NOMO-1 (cell line): Measurements from ENCODE around the gene CARNS1.
"Not testable (repeated sequence)": the region's sequence is repeated elsewhere in the genome, so short reads cannot be mapped to it uniquely, and the experiment has no call there.

Experiments
- DNase-seq, 2 experiments: peaks; one replicate each; lab custom pipeline; 2025; ENCODE audit not compliant: unreplicated experiment in 2 of 2; lab: John Stamatoyannopoulos, UW

The CARNS1 gene

DNA sequence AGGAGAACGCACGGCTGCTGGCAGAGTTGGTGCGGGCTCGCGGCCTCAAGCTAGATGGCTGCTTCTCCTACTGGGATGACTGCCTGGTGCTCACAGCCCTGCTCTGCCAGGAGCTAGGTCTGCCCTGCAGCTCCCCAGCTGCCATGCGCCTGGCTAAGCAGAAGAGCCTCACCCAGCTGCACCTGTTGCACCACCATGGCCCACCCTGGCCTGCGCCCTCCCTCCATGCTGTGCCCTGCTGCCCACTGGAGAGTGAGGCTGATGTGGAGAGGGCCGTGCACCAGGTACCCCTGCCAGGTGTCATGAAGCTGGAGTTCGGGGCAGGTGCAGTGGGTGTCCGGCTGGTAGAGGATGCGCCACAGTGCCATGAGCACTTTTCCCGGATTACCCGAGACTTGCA is 8.0 kb downstream of the CARNS1 start:
- no peak for DNase-seq

DNA sequence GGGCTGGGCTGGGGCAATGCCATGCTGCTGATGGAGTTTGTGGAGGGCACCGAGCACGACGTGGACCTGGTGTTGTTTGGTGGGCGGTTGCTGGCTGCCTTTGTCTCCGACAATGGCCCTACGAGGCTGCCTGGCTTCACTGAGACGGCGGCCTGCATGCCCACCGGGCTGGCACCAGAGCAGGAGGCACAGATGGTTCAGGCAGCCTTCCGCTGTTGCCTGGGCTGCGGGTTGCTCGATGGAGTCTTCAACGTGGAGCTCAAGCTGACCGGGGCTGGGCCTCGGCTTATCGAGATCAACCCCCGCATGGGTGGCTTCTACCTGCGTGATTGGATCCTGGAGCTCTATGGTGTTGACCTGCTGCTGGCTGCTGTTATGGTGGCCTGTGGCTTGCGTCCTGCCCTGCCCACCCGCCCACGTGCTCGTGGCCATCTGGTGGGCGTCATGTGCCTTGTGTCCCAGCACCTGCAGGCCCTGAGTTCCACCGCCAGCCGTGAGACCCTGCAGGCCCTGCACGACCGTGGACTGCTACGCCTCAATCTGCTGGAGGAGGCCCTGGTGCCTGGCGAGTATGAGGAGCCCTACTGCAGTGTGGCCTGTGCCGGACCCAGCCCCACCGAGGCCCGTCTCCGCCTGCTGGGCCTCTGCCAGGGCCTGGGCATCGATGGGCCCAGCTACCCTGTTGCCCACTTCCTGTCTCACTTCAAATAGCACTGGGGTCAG is 8.6 kb downstream of the CARNS1 start:
- no peak for DNase-seq

DNA sequence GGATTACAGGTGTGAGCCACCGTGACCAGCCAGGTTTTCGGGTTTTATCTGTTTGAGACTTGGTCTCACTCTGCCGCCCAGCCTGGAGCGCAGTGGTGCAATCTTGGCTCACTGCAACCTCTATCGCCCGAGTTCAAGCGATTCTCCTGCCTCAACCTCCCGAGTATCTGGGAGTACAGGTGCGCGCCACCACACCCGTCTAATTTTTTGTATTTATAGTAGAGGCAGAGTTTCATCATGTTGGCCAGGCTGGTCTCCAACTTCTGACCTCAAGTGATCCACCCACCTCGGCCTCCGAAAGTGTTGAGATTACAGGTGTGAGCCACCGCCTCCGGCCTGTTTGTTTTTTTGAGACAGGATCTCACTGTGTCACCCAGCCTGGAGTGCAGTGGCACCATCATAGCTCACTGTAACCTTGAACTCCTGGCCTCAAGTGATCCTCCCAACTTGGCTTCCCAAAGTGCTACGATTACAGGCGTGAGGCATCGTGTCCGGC is 11.9 kb downstream of the CARNS1 start:
- DNase-seq, result not testable (repeated sequence)

DNA sequence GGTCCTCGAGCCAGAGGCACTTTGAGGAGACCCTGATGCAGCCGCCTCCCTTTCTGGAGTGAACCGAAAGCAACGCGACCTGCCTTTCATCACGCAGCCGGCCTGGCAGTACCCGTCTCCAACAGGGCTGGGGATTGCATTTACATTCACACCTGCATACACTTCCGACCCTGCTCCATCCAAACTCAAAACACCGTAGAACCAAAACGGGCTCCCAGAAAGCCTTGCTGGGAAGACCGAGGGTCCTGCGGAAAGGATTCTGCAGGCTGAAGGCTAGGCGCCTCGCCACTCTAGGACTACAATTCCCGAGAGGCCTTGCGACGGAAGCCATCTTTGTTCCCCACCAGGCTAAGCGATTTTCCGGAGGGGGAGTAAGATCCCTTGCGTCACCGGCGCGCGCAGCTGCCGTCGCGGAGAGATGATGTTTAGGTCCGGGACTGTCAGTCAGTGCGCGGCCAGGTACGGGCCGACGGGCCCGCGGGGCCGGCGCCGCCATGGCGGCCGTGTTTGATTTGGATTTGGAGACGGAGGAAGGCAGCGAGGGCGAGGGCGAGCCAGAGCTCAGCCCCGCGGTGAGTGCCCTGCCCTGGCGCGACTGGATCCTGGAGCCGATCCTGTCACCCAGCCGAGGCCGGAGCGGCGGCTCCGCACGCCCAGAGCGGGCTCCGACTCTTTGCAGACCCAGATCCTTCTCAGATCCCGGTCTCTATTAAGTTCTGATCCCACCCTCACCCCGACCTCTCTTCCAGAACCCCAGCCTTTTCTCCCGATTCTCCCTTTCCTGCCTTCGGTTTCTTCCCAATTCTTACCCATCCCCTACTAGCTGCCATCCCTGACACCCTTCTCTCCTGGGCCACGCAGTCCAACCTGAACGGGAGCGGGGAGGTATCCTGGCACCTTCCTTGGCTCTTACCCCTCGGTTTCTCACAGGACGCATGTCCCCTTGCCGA is 12.8 kb downstream of the CARNS1 start, which contains the start of gene RPS6KB2:
Gene RPS6KB2 (plus strand): TSS at position 443 of the 950 bp plus-strand sequence. CDS start 52 bp downstream, at position 495.
- peak; percentile 95 to 97 for DNase-seq

DNA sequence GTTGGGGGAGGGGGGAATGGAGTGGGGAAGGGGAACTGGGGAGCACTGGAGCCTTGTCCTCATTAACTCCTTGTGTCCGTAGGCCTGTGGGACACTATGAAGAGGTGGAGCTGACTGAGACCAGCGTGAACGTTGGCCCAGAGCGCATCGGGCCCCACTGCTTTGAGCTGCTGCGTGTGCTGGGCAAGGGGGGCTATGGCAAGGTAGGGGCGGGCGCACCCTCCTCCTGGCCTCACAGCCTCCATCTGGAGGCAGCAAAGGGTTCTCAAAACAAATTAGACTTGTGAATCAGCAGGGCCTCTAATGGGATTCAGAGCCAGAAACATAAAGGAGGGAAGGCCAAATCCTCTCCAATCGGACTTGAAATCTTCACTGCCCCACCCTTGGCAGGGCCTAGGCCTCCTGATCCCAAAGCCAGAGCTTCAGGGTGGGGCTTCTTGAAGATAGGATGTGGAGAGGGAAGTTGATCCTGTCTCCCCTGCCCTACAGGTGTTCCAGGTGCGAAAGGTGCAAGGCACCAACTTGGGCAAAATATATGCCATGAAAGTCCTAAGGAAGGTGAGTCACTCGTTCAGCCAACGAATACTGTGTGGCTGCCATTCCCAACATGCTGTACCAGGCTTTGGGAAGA is 13.7 kb downstream of the CARNS1 start:
- no peak for DNase-seq

DNA sequence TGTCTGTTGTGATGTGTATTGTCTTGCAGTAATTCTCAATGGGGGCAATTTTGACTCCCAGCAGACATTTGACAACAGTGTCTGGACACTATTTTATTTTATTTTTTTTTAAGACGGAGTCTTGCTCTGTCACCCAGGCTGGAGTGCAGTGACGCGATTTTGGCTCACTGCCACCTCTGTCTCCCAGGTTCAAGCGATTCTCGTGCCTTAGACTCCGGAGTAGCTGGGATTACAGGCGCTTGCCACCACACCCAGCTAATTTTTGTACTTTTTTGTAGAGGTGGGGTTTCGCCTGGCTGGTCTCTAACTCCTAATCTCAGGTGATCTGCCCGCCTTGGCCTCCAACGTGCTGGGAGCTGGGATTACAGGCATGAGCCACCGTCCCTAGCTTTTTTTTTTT is 14.2 kb downstream of the CARNS1 start:
- no peak for DNase-seq

DNA sequence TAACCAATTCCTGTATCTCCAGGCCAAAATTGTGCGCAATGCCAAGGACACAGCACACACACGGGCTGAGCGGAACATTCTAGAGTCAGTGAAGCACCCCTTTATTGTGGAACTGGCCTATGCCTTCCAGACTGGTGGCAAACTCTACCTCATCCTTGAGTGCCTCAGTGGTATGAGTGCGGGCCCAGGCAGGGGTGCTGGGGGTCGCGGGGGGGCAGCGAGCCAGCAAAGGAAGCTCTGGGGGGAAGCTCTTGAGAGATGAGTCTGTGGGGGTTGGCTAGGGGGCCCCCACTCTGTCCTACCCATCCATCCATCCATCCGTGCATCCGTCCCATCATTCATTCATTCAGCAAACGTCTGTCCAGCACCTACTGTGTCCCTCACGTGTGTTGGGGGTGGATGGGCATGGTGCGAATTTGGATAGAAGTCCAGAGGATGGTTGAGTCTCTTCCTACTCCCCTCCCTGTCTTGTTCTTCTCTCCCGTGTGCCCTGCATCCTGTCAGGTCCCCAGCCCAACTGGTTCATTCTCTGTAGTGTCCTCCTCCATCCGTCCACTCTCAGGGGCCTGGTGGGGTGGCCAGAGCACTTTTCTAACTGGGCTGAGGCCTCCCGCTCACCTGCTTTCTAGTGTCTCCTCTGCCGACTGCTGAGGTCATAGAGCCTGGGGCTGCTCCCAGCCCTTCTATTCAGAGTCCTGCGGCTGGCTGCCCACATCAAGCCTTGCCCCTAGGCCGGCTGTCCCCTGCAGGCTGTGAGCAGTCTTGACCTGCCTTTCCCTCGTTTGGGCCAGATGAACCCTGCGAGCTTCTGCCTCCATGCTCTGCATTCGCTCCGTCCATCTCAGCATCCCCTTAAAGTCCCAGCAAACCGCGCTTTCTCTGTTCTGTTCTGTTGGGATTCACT is 16.1 kb downstream of the CARNS1 start:
- DNase-seq, result no peak

DNA sequence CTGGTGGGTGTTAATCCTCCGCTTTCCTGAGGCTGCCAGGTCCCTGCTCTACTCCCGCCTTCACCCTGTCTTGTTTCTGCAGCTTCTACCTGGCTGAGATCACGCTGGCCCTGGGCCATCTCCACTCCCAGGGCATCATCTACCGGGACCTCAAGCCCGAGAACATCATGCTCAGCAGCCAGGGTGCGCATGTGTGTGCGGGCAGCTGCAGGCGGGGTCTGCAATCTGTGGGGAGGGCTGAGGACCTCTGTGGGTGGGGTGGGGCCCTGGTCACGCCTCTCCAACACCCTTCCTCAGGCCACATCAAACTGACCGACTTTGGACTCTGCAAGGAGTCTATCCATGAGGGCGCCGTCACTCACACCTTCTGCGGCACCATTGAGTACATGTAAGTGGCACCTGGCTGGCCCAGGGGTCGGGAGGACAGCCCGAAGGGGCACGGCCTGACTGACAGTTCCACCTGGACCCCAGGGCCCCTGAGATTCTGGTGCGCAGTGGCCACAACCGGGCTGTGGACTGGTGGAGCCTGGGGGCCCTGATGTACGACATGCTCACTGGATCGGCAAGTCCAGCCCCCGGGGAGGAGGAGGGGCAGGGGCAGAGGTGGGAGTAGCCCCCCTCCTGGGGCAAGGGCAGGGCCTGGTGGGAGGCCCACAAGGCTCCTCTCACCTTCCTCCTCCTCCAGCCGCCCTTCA is 17.3 kb downstream of the CARNS1 start:
- DNase-seq, result no peak

DNA sequence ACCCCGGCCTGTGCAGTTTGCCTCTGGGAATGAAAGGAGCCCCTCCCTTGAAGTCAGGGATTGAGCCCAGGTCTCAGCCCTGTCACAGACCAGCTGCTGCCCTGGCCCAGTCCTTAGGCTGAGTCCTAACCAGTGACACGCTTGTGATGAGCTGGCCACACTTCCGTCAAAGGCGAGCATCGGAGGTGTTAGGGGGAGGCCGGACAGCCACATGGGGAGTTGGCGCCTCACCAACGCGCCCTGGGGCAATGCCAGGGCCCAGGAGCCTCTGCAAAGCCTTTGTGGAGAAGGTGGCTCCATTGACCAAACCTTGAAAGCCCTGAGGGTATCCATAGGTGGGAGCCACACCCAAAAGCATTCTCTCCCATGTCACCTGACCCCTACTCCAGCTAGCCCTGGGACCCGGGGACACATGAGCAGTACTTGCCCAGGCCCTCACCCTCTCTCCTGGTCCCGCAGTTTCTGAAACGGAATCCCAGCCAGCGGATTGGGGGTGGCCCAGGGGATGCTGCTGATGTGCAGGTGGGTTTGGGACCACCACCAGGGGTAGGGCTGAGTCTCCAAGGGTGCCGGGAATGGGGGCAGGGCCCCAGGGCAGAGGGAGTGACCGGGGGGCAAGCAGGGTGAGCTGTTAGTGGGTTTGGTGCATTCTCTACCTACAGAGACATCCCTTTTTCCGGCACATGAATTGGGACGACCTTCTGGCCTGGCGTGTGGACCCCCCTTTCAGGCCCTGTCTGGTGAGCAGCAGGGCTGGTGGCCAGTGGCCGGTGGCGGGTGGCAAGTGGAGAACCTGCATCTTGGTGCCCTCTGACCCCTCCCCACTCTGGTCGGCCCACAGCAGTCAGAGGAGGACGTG is 18.3 kb downstream of the CARNS1 start:
- no peak for DNase-seq

DNA sequence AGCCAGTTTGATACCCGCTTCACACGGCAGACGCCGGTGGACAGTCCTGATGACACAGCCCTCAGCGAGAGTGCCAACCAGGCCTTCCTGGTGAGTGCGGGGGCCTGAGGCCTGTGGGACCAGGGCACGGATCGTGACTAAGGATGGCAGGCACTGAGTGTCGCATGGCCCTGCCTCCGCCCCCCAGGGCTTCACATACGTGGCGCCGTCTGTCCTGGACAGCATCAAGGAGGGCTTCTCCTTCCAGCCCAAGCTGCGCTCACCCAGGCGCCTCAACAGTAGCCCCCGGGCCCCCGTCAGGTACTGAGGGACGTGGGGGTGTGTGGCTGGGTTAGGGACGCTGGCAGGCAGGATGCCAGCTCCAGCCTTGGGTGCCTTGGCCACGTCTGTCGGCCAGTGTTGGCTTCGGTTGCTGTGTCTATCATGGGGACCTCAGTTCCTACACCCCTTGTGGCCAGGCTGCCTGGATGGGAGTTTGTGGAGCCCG is 19.0 kb downstream of the CARNS1 start:
- no peak for DNase-seq

DNA sequence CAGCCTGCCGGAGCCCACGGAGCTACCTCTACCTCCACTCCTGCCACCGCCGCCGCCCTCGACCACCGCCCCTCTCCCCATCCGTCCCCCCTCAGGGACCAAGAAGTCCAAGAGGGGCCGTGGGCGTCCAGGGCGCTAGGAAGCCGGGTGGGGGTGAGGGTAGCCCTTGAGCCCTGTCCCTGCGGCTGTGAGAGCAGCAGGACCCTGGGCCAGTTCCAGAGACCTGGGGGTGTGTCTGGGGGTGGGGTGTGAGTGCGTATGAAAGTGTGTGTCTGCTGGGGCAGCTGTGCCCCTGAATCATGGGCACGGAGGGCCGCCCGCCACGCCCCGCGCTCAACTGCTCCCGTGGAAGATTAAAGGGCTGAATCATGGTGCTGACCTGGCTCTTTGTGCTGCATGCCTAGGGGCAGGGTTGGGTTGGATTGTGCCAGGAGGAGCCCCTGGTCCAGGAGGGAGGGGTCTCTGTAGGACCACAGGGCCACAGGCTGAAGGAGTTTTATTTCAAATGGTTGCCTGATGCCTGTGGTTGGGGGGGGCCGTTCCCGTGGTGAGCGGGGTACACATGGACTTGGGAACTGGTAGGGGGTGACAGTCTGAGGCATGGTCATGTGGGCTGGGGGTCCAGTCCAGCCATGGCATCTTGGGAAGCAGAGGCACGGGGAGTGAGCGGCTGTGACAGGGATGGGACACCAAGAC is 19.7 kb downstream of the CARNS1 start:
- DNase-seq, result no peak

DNA sequence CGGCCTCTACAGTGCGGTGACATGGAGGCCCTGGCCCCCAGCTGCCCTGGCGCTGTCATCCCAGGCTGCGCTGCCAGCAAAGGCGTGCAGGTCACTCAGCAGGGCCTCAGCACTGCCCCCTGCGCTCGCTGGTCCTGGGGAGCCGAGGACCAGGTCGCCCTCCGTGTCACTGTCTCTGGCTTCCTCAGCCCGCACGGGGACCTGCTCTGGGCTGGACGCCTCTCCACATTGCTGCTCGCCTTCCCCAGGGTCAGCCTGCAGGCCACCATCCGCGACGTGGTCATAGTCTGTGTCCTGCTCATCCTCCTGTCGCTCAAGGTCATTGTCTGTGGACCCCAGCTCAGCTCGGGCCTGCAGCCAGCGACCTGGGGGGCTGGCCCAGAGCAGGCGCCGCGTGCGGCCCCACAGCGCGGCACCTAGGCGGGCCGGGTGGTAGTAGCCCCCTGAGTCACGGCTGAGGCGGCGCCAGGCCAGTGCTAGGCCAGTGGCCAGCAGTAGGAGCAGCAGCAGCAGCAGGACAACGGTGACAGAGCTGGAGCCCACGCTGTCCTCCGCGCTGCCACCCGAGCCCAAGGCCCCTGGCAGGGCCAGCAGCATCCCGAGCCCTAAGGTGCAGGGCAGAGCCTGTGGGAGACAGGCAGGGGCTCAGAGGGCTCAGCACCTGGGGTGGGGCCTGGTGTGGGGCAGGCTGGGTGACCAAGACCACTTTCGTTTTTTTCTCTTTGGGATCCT is 20.4 kb downstream of the CARNS1 start:
- no peak for DNase-seq

DNA sequence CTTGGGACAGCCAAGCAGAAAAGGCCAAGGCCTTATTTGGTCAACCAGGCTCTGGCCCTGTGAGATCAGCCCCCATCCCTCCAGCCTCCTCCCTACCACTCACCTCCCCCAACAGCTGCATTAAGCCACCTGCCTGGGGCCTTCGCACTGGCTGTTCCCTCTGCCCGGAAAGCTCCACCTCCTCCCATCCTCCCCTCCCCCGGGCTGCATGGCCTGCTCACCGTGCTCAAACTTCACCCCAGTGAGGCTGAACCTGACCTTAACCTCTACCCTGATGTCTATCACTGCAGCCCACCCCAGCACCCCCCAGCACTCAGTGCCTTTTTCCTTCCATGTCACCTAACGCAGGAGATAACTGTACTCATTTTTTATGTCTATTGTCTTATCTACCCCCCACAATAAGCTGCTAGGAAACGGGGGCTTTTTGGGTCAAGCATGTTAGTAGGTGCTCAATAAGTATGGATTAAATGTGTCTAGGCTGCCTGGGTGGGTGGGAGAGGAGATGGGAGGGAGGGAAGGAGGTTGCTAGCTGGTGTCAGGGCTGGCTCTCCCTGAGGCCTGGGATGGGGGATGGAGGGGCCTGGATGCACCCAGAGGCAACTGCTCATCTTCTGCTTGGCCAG is 21.1 kb downstream of the CARNS1 start:
- no peak for DNase-seq

DNA sequence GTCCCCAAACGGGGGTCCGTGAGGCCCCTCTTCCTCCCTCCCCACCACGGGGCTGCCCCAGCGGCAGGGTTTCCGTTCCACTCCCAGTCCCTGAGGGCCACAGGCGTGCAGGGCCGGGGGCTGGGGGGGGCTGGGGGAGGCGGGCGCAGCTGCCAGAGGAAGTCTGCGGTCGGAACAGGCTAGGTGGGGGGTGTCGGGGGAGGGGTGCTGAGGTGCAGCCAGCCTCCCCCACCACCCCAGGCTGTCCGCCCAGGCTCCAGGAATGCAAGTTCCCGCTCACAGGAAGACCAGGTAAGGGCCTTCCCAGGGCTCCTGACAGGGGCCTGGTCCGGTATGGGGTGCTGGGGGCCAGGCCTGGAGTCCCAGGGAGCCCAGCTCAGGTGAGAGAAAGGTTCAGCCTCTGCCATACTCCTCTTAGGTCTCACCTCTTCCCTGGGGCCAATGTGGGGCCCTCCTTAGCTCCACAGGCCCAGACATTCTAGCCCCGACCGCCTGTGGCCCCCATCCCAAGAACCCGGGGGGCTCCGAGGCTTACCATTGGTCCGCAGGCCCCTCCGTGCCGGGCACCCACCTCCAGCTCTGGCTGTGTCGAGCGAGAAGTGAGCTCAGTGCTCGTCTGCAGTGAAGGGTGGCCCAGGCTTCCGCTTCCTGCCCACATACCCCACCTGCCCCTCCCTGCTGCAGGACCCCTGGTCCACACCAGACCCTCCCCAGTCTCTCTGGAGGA is 21.8 kb downstream of the CARNS1 start, which contains the start of gene PTPRCAP:
Gene PTPRCAP (minus strand): TSS at position 601 of the 727 bp plus-strand sequence. CDS start 63 bp downstream, at position 538.
- DNase-seq, result no peak

DNA sequence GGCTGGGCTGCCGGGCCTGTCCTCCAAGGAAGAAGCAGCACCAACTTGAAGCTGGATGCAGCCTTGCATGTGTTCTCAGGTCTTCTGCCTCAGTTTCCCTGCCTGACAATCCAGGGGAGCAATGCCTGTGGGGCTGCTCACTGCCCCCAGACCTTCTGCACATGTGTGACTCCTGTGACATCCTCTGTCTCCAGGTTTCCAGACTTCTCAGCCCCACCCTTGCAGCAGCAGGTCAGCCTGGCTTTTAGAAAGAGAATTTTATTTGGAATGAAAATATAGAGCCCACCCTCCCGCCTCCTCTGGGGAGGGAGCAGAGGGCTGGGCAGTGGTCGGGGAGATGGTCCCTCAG is 22.3 kb downstream of the CARNS1 start:
- no peak for DNase-seq
